Mesenchymal stem cell (in vitro differentiated cells and primary cell): ENCODE results near the gene DYNC1H1.
A peak's percentile ranks its signal among the peaks of the same experiment; 100 is the strongest.

Source experiments
- DNase-seq: peaks from one replicate; pipeline ENCODE4 v3.0.0-alpha.2; 2013
- H2AFZ ChIP-seq: one replicate; pipeline ENCODE4 v1.6.1; 2013; ENCODE audit warnings: low read depth, mild to moderate bottlenecking, control low read depth, inconsistent platforms, low read length, moderate library complexity
- H2AK5ac ChIP-seq: 2 replicates; pipeline ENCODE4 v1.6.1; 2013; ENCODE audit warnings: low read length, moderate library complexity, mild to moderate bottlenecking, inconsistent platforms; ENCODE audit not compliant: severe bottlenecking
- H2BK120ac ChIP-seq: one replicate; pipeline ENCODE4 v1.6.1; 2013; ENCODE audit warnings: low read depth, mild to moderate bottlenecking, inconsistent platforms, low read length, moderate library complexity
- H2BK12ac ChIP-seq, 2 experiments: one replicate each; pipeline ENCODE4 v1.6.1; 2013; ENCODE audit warnings: inconsistent platforms in 2 of 2, low read length in 2 of 2, mild to moderate bottlenecking in 2 of 2, moderate library complexity in 2 of 2, control low read depth in 1 of 2
- H2BK15ac ChIP-seq: one replicate; pipeline ENCODE4 v1.6.1; 2013; ENCODE audit warnings: mild to moderate bottlenecking, low read depth, inconsistent platforms; ENCODE audit not compliant: poor library complexity, severe bottlenecking
- H2BK5ac ChIP-seq: 2 replicates; pipeline ENCODE4 v1.6.1; 2013; ENCODE audit warnings: low read depth, mild to moderate bottlenecking, low read length, control low read depth, inconsistent platforms; ENCODE audit not compliant: poor library complexity, severe bottlenecking
- H3K14ac ChIP-seq, 2 experiments: one replicate each; pipeline ENCODE4 v1.6.1; 2013; ENCODE audit warnings: inconsistent platforms in 2 of 2, low read length in 2 of 2, control low read depth in 1 of 2, mild to moderate bottlenecking in 1 of 2, moderate library complexity in 1 of 2
- H3K18ac ChIP-seq, 2 experiments: one replicate each; pipeline ENCODE4 v1.6.1; 2013; ENCODE audit warnings: inconsistent platforms in 2 of 2, low read length in 2 of 2, control low read depth in 1 of 2, low read depth in 1 of 2, mild to moderate bottlenecking in 1 of 2
- H3K23ac ChIP-seq, 2 experiments: one replicate each; pipeline ENCODE4 v1.6.1; 2013; ENCODE audit warnings: inconsistent platforms in 2 of 2, low read length in 2 of 2, mild to moderate bottlenecking in 2 of 2, moderate library complexity in 2 of 2, control low read depth in 1 of 2
- H3K27ac ChIP-seq: 2 replicates; pipeline ENCODE4 v1.5.1; 2013; ENCODE audit warnings: mild to moderate bottlenecking, moderate library complexity, low read length, control low read depth, inconsistent platforms; ENCODE audit not compliant: poor library complexity, severe bottlenecking
- H3K27me3 ChIP-seq, 2 experiments: 2 replicates each; pipeline versions ENCODE4 v1.6.1 to v1.7.0; 2013; ENCODE audit warnings: low read length in 2 of 2, mild to moderate bottlenecking in 2 of 2, moderate library complexity in 2 of 2, control low read depth in 1 of 2, inconsistent platforms in 1 of 2; ENCODE audit not compliant: control insufficient read depth in 1 of 2, insufficient read depth in 1 of 2
- H3K36me3 ChIP-seq, 2 experiments: 2 replicates each; pipeline versions ENCODE4 v1.6.1 to v1.7.0; 2013; ENCODE audit warnings: low read length in 2 of 2, control low read depth in 1 of 2, inconsistent platforms in 1 of 2, low read depth in 1 of 2, mild to moderate bottlenecking in 1 of 2; ENCODE audit not compliant: insufficient read depth in 2 of 2, control insufficient read depth in 1 of 2
- H3K4ac ChIP-seq, 2 experiments: one replicate each; pipeline ENCODE4 v1.6.1; 2013; ENCODE audit warnings: inconsistent platforms in 2 of 2, low read length in 2 of 2, mild to moderate bottlenecking in 2 of 2, moderate library complexity in 2 of 2, control low read depth in 1 of 2, low read depth in 1 of 2
- H3K4me1 ChIP-seq: 2 replicates; pipeline ENCODE4 v1.6.1; 2013; ENCODE audit warnings: low read depth, low read length, control low read depth; ENCODE audit not compliant: control insufficient read depth, insufficient read depth
- H3K4me2 ChIP-seq: 2 replicates; pipeline ENCODE4 v1.6.1; 2013; ENCODE audit warnings: low read length, mild to moderate bottlenecking, inconsistent platforms; ENCODE audit not compliant: poor library complexity, severe bottlenecking
- H3K4me3 ChIP-seq, 2 experiments: 2 replicates each; pipeline versions ENCODE4 v1.5.1 to v1.7.0; 2013; ENCODE audit warnings: low read length in 2 of 2, mild to moderate bottlenecking in 2 of 2, control low read depth in 1 of 2, low read depth in 1 of 2; ENCODE audit not compliant: insufficient read depth in 1 of 2
- H3K79me1 ChIP-seq: replicated peaks from 2 replicates; pipeline ENCODE4 v1.6.1; 2013; ENCODE audit warnings: mild to moderate bottlenecking, control low read depth, low read length, inconsistent platforms; ENCODE audit not compliant: poor library complexity, severe bottlenecking
- H3K9ac ChIP-seq: 2 replicates; pipeline ENCODE4 v1.7.0; 2013; ENCODE audit warnings: mild to moderate bottlenecking, low read length, moderate library complexity
- H3K9me3 ChIP-seq: 2 replicates; pipeline ENCODE4 v1.7.0; 2013; ENCODE audit warnings: mild to moderate bottlenecking, low read length; ENCODE audit not compliant: control insufficient read depth
- H4K8ac ChIP-seq: one replicate; pipeline ENCODE4 v1.6.1; 2013; ENCODE audit warnings: inconsistent platforms, mild to moderate bottlenecking, low read length, moderate library complexity
- H4K91ac ChIP-seq: one replicate; pipeline ENCODE4 v1.6.1; 2013; ENCODE audit warnings: mild to moderate bottlenecking, low read length, inconsistent platforms
- WGBS: methylation state at CpG from one replicate; pipeline ENCODE4 v1.1.7; 2013; ENCODE audit warnings: mixed read lengths; 5-methylcytosine and 5-hydroxymethylcytosine counted together

DYNC1H1 gene

GRCh38 chr14:102034301-102034700 lies 69.9 kb downstream of the DYNC1H1 start:
- Histone ChIP-seq H2BK5ac (no peak overlapping the region), H3K4me1 (peaks cover 4% of the 10 kb centered on the region), H3K27ac (peak overlapping the region; percentile 21), H3K9me3 (no peaks in the 10 kb centered on the region), H2BK120ac (no peak overlapping the region), H3K4me3 (no peak overlapping the region), H3K14ac (no peak overlapping the region), H4K91ac (no peak overlapping the region), H3K9ac (no peak overlapping the region), H3K4me2 (no peak overlapping the region), H3K36me3 (peaks cover 74 to 97% of the 10 kb centered on the region in 2 experiments), H3K18ac (no peak overlapping the region), H3K79me1 (peaks cover 31% of the 10 kb centered on the region), H3K23ac (no peak overlapping the region), H2AK5ac (no peak overlapping the region), H2AFZ (no peak overlapping the region), H2BK15ac (no peak overlapping the region), H3K4ac (no peak overlapping the region), H4K8ac (no peak overlapping the region), H3K27me3 (no peaks in the 10 kb centered on the region), H2BK12ac (no peak overlapping the region)
- WGBS: 97% methylated on average over 11 of the region's 11 CpGs
- no peak for DNase-seq

- WGBS: 98% methylated on average over 9 of the region's 9 CpGs
- Histone ChIP-seq H3K27ac (no peak overlapping the region), H3K23ac (no peak overlapping the region), H2BK15ac (no peak overlapping the region), H3K36me3 (peaks cover 82 to 97% of the 10 kb centered on the region in 2 experiments), H2BK5ac (no peak overlapping the region), H2AK5ac (no peak overlapping the region), H3K79me1 (peaks cover 34% of the 10 kb centered on the region), H2BK120ac (no peak overlapping the region), H2BK12ac (no peak overlapping the region), H3K14ac (no peak overlapping the region), H3K18ac (no peak overlapping the region), H3K4me3 (no peak overlapping the region), H3K9ac (no peak overlapping the region), H3K27me3 (no peaks in the 10 kb centered on the region), H3K9me3 (no peaks in the 10 kb centered on the region), H3K4me1 (no peaks in the 10 kb centered on the region), H4K8ac (no peak overlapping the region), H4K91ac (no peak overlapping the region), H3K4ac (no peak overlapping the region), H2AFZ (no peak overlapping the region), H3K4me2 (no peak overlapping the region)
- DNase-seq: no peak
Observed at GRCh38 chr14:102035914-102036313, 71.5 kb downstream of the DYNC1H1 start.

- Histone ChIP-seq H3K9ac (no peak overlapping the region), H2BK5ac (no peak overlapping the region), H3K27ac (no peak overlapping the region), H3K18ac (no peak overlapping the region), H2AK5ac (no peak overlapping the region), H3K14ac (no peak overlapping the region), H3K23ac (no peak overlapping the region), H3K79me1 (peaks cover 37% of the 10 kb centered on the region), H3K27me3 (no peaks in the 10 kb centered on the region), H3K9me3 (no peaks in the 10 kb centered on the region), H2BK12ac (no peak overlapping the region), H3K4ac (no peak overlapping the region), H4K91ac (no peak overlapping the region), H3K4me1 (no peaks in the 10 kb centered on the region), H2BK15ac (no peak overlapping the region), H3K4me2 (no peak overlapping the region), H2BK120ac (no peak overlapping the region), H3K36me3 (peaks cover 88 to 98% of the 10 kb centered on the region in 2 experiments), H3K4me3 (no peak overlapping the region), H4K8ac (no peak overlapping the region), H2AFZ (no peak overlapping the region)
- DNase-seq: no peak
- WGBS: 98% methylated on average over 1 of the region's 1 CpG
Observed at GRCh38 chr14:102037686-102038085, 73.3 kb downstream of the DYNC1H1 start.

- Histone ChIP-seq H2AK5ac (no peak overlapping the region), H3K18ac (no peak overlapping the region), H3K4me1 (no peaks in the 10 kb centered on the region), H3K79me1 (peaks cover 34% of the 10 kb centered on the region), H3K27ac (no peak overlapping the region), H2BK12ac (no peak overlapping the region), H3K14ac (no peak overlapping the region), H3K9me3 (no peaks in the 10 kb centered on the region), H3K23ac (no peak overlapping the region), H2BK15ac (no peak overlapping the region), H3K36me3 (peaks cover 87 to 98% of the 10 kb centered on the region in 2 experiments), H3K4me3 (no peak overlapping the region), H4K91ac (no peak overlapping the region), H2AFZ (no peak overlapping the region), H4K8ac (no peak overlapping the region), H2BK120ac (no peak overlapping the region), H2BK5ac (no peak overlapping the region), H3K4me2 (no peak overlapping the region), H3K9ac (no peak overlapping the region), H3K4ac (no peak overlapping the region), H3K27me3 (no peaks in the 10 kb centered on the region)
- 98% methylated on average over 16 of the region's 16 CpGs for WGBS
- no peak for DNase-seq
Observed at GRCh38 chr14:102039157-102039556, 74.8 kb downstream of the DYNC1H1 start.
